Smooth muscle cell of the umbilical artery (primary cell): ENCODE data around the gene FGF13. TPM values are rescaled to one million over a fixed set of nuclear protein-coding genes. Genes with fewer than 3 reads are reported as not detected.

Experiments used
- total RNA-seq: library from RNA; depleted of rRNA; stranded (reverse); fragments of >200 nt; gene quantifications from 2 replicates; pipeline ENCODE4 v1.2.3, GENCODE V29; 2014

The FGF13 gene
- not detected in 2 replicates for total RNA-seq

GRCh38 chrX:138711399-138712347 is at the start of gene FGF13:
Gene FGF13 (minus strand): TSS chrX:138711717. CDS start chrX:138711003, 714 bp downstream.

